NT2/D1 (cell line): ENCODE measurements around the gene ALG1L2.
"Not testable (repeated sequence)": the region's sequence is repeated elsewhere in the genome, so short reads cannot be mapped to it uniquely, and the experiment has no call there.

Source experiments
- DNase-seq: peaks from one replicate; pipeline ENCODE4 v3.0.0-alpha.2; 2011; ENCODE audit warnings: low read depth, low spot score
- H3K27me3 ChIP-seq: 2 replicates; pipeline ENCODE4 v1.6.0; 2011; ENCODE audit warnings: mild to moderate bottlenecking; ENCODE audit not compliant: insufficient read length, insufficient read depth
- H3K36me3 ChIP-seq: 2 replicates; pipeline ENCODE4 v1.6.1; 2011; ENCODE audit warnings: mild to moderate bottlenecking, low read length, mixed read lengths; ENCODE audit not compliant: insufficient read depth, insufficient read length
- H3K4me1 ChIP-seq: 2 replicates; pipeline ENCODE4 v1.5.1; 2011; ENCODE audit not compliant: insufficient read depth, insufficient read length
- H3K4me3 ChIP-seq: 2 replicates; pipeline ENCODE4 v1.5.1; 2011; ENCODE audit warnings: low read depth; ENCODE audit not compliant: insufficient read length
- H3K9ac ChIP-seq: 2 replicates; pipeline ENCODE4 v1.6.0; 2011; ENCODE audit warnings: low read depth; ENCODE audit not compliant: insufficient read length
- H3K9me3 ChIP-seq: 2 replicates; pipeline ENCODE4 v1.5.1; 2011; ENCODE audit warnings: mild to moderate bottlenecking, low read length; ENCODE audit not compliant: insufficient read depth
- SUZ12 ChIP-seq: IDR thresholded peaks from 2 replicates; pipeline ENCODE4 v1.6.1; 2011; ENCODE audit not compliant: insufficient read length, insufficient read depth; ENCODE audit errors: extremely low read depth
- YY1 ChIP-seq: IDR thresholded peaks from 2 replicates; pipeline ENCODE4 v1.6.1; 2011; ENCODE audit not compliant: insufficient read length, insufficient read depth
- ZNF274 ChIP-seq: IDR thresholded peaks from 2 replicates; pipeline ENCODE4 v1.6.1; 2011; ENCODE audit warnings: mild to moderate bottlenecking, low read depth, low read length

ALG1L2 gene

DNA sequence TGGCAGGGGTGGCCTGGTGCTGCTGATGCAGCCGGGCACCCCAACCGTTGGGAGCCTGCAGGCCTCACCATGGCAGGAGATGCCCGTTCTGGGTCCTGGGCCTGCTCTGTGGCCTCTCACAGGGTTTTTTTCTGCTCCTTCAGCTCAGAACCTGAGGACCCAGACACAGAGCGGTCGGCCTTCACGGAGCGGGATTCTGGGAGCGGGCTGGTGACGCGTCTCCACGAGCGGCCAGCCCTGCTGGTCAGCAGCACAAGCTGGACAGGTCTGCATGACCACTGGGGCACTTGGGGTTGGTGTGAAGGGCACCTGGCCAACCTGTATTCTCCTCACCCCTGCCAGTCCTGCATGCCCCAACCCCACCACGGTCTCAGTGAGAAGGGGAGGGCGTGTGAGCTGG is 10.3 kb downstream of the ALG1L2 start:
- no peak for DNase-seq
- H3K9me3 ChIP-seq: no peaks in the 10 kb centered on the region; the same call in 1 of the 2 replicates
- H3K9ac ChIP-seq: no peak overlapping the region
- H3K4me3 ChIP-seq: no peak overlapping the region
- no peak for TF ChIP-seq YY1
- TF ChIP-seq ZNF274: no peak
- no peak for TF ChIP-seq SUZ12
- H3K4me1 ChIP-seq: peaks cover 3% of the 10 kb centered on the region
- no peaks in the 10 kb centered on the region for H3K36me3 ChIP-seq
- H3K27me3 ChIP-seq: no peaks in the 10 kb centered on the region

- H3K9me3 ChIP-seq: no peaks in the 10 kb centered on the region; the same call in 1 of the 2 replicates
- H3K9ac ChIP-seq: peak overlapping the region; percentile 56
- DNase-seq: no peak
- H3K36me3 ChIP-seq: no peaks in the 10 kb centered on the region
- H3K4me1 ChIP-seq: peaks cover 3% of the 10 kb centered on the region
- H3K4me3 ChIP-seq: no peak overlapping the region
- TF ChIP-seq YY1 (no peak), SUZ12 (no peak), ZNF274 (no peak)
- no peaks in the 10 kb centered on the region for H3K27me3 ChIP-seq
Measured at GRCh38 chr3:130093741-130094391, 12.2 kb downstream of the ALG1L2 start.

- H3K9ac ChIP-seq, H3K4me1 ChIP-seq, H3K9me3 ChIP-seq, H3K4me3 ChIP-seq, DNase-seq, H3K27me3 ChIP-seq, H3K36me3 ChIP-seq: not testable (repeated sequence)
Measured at GRCh38 chr3:130094491-130094941, 12.9 kb downstream of the ALG1L2 start.

- not testable (repeated sequence) for H3K4me3 ChIP-seq, H3K36me3 ChIP-seq, H3K27me3 ChIP-seq, DNase-seq, H3K4me1 ChIP-seq, H3K9me3 ChIP-seq, H3K9ac ChIP-seq
Measured at GRCh38 chr3:130095858-130096257, 14.2 kb downstream of the ALG1L2 start.

- H3K4me3 ChIP-seq, H3K9me3 ChIP-seq, H3K9ac ChIP-seq, H3K27me3 ChIP-seq, H3K4me1 ChIP-seq, H3K36me3 ChIP-seq, DNase-seq: not testable (repeated sequence)
Measured at GRCh38 chr3:130097096-130097495, 15.5 kb downstream of the ALG1L2 start.

- not testable (repeated sequence) for H3K36me3 ChIP-seq, H3K27me3 ChIP-seq, H3K4me3 ChIP-seq, H3K4me1 ChIP-seq, H3K9me3 ChIP-seq, H3K9ac ChIP-seq, DNase-seq
Measured at GRCh38 chr3:130097690-130098638, 16.3 kb downstream of the ALG1L2 start.

GRCh38 chr3:130098639-130099385 is 17.2 kb downstream of the ALG1L2 start:
- H3K27me3 ChIP-seq, DNase-seq, H3K4me3 ChIP-seq, H3K9me3 ChIP-seq, H3K9ac ChIP-seq, H3K4me1 ChIP-seq, H3K36me3 ChIP-seq: not testable (repeated sequence)

DNA sequence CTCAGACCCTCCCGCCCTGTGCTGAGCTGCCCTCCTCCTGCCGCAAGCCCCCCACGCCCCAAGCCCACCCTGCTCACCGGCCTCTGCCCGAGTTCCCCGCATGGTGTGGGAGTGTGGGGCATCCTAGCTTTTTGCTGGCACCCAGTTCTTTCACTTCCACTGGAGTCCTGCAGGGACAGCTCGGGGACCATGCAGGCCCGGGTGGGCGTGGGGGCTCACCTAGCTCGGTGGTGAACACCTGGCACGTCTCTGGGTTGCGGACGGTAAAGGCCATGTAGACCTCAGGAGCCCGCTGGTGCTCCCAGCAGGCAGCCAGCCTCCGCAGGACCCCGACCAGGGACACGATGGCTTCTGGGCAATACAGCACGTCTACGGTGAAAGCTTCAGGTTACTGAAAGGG is 20.9 kb downstream of the ALG1L2 start:
- not testable (repeated sequence) for H3K9me3 ChIP-seq, DNase-seq, H3K9ac ChIP-seq, H3K27me3 ChIP-seq, H3K4me1 ChIP-seq, H3K4me3 ChIP-seq
- H3K36me3 ChIP-seq: peaks cover 15% of the 10 kb centered on the region

DNA sequence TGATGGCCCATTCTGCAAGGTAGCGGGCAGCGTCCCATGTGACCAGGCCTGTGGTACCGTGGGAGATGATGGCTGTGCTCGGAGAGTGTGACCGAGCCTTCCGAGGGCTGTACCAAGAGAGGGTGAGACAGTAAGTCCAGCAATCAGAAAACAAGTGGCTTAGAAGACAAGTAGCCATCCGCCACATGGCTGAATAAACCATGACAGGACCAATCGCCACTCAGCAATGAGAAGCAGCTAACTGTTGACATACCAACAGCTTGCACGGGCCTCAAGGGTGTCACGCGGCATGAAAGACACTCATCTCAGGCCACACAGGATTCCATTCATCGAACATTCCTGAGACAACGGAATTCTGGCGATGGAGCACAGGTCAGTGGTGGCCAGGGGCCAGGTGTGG is 22.6 kb downstream of the ALG1L2 start:
- H3K9ac ChIP-seq: not testable (repeated sequence)
- H3K36me3 ChIP-seq: peaks cover 18% of the 10 kb centered on the region

DNA sequence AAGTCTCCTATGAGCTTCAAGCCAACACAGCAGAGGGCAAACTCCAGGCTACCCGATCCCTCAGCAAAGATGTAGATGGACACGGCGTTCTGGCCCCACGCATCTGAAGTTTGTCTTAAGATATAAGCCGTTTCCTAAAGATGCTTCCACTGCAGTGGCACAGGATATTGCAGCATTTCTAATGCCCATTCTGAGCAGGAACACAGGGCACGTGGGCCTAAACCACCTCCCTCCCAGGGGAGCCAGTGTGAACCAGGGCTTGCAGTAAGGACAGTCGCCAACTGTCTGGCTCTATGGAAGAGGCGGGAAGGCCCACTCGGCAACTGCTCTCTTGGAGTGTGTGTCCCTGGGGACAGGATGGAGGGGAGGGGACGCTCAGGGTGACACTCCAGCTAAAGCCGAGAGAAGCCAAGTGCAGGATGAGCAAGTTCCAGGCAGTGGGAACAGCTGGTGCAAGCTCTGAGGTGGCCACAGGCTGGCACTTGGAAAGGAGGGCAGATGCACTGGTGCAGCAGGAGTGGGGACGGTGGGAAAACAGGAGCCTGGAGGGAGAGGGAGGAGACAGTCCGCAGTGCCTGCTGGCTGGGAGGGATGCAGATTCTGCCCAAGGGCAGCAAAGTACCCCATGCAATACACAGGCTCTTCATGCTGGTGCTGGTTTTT is 25.8 kb downstream of the ALG1L2 start:
- not testable (repeated sequence) for H3K4me1 ChIP-seq, H3K4me3 ChIP-seq, H3K9me3 ChIP-seq, DNase-seq, H3K9ac ChIP-seq, H3K27me3 ChIP-seq
- peaks cover 14% of the 10 kb centered on the region for H3K36me3 ChIP-seq

More for the DNA sequence above, 22.6 kb downstream of the ALG1L2 start:
- DNase-seq, H3K27me3 ChIP-seq, H3K9me3 ChIP-seq, H3K4me1 ChIP-seq, H3K4me3 ChIP-seq: not testable (repeated sequence)
